GM23248 (cell line): ENCODE data around the gene PGBD5.

Experiments used
- EZH2 ChIP-seq: fragments of 200-600 bp; sonication (generic); IDR thresholded peaks from 2 replicates; pipeline ENCODE4 v1.6.1; 2018; ENCODE audit warnings: antibody characterized with exemption, mild to moderate bottlenecking; ENCODE audit not compliant: insufficient read depth, poor library complexity, severe bottlenecking
- EZH2phosphoT487 ChIP-seq: fragments of 200-600 bp; sonication (generic); IDR thresholded peaks from 2 replicates; pipeline ENCODE4 v1.6.1; 2018; ENCODE audit warnings: antibody characterized with exemption, moderate library complexity, mild to moderate bottlenecking, low read depth; ENCODE audit not compliant: insufficient read depth

- TF ChIP-seq EZH2phosphoT487 = no peak
- TF ChIP-seq EZH2 = no peak
Observed at GRCh38 chr1:230413061-230413460, 13.1 kb downstream of the PGBD5 start.
